22Rv1 (cell line): ENCODE measurements around the gene PSTPIP2.

ENCODE experiments used
- ZFX ChIP-seq: fragments of 450-650 bp; IDR thresholded peaks from 2 replicates; pipeline ENCODE4 v1.6.1; 2017; ENCODE audit warnings: antibody characterized with exemption, borderline replicate concordance
- TF ChIP-seq, protein P1 (sequence below): fragments of 450-650 bp; IDR thresholded peaks from 2 replicates; pipeline ENCODE4 v1.5.1; 2017; ENCODE audit warnings: mild to moderate bottlenecking

DNA sequence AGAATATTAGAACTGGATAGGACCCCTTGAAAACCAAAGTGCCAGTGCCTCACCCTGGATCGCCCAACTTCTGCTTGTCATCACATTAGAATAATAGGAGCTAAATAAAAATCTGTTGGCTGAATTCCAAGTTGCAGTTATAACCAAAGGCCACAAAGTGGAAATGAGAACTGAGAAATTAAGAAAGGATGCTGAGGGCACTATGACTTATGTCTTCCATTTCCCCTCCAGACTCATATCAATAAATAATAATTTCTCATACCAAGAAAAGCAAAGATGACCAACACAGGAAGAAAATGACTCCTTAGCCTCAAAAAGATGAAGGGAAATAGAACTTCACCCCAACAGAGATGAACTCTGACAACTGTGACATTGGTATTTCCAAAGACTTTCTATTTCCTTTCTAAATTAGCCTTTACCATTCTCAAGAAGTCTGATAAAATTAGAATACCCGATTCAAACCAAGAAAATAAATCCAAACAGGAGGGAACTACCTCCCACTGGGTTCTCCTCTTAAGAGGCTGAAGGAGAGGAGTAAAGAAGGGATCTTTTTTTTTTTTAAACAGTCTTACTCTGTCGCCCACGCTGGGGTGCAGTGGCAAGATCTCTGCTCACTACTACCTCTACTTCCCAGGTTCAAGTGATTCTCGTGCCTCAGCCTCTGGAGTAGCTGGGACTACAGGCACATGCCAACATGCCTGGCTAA, 58.4 kb downstream of the PSTPIP2 start:
- TF ChIP-seq, protein P1, sequence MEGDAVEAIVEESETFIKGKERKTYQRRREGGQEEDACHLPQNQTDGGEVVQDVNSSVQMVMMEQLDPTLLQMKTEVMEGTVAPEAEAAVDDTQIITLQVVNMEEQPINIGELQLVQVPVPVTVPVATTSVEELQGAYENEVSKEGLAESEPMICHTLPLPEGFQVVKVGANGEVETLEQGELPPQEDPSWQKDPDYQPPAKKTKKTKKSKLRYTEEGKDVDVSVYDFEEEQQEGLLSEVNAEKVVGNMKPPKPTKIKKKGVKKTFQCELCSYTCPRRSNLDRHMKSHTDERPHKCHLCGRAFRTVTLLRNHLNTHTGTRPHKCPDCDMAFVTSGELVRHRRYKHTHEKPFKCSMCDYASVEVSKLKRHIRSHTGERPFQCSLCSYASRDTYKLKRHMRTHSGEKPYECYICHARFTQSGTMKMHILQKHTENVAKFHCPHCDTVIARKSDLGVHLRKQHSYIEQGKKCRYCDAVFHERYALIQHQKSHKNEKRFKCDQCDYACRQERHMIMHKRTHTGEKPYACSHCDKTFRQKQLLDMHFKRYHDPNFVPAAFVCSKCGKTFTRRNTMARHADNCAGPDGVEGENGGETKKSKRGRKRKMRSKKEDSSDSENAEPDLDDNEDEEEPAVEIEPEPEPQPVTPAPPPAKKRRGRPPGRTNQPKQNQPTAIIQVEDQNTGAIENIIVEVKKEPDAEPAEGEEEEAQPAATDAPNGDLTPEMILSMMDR, result no peak
- no peak for TF ChIP-seq ZFX
